Effector CD4-positive, alpha-beta T cell (primary cell): Measurements from ENCODE around the gene AKAP6.
"Not testable (repeated sequence)": the region's sequence is repeated elsewhere in the genome, so short reads cannot be mapped to it uniquely, and the experiment has no call there.

Experiments used
- DNase-seq: peaks from one replicate; pipeline ENCODE4 v3.0.0-alpha.2; 2020

Gene AKAP6

DNA sequence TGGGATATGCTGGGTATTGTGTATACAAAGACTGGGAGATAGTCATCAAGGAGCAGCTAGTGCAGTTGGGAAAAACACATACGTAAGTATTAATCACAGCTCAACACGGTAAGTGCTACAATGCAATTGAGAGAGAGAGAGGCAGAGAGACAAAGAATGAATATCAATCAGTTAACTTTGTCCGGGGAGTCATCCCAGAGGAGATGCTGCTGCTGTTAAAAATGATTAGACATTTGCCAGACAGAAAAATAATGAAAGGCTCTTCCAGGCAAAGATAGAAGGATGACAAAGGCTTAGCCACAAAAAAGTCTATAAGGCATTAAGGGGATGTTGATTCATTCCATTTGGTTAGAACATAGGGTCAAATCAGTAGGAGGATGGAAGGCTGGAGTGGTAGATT is 45.1 kb downstream of the AKAP6 start:
- no peak for DNase-seq

DNA sequence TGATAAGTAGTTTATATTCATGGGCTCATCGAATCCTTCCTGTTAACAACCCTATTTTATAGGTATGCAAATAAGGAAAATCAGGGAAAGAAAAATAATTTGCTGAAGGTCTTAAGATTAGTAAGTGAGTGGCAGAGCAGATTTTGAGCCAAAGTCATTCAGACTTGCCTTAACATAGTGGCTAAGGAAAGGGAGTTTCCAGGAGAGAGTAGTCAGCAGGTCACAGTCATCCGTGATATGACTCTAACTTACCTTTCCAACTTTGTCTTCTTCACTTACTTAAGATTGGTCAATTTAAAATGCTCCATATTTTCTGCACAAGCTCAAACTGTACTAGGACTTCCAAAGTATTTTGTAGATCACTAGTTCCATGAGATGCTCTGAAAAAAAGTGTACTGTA is 46.6 kb downstream of the AKAP6 start:
- no peak for DNase-seq

DNA sequence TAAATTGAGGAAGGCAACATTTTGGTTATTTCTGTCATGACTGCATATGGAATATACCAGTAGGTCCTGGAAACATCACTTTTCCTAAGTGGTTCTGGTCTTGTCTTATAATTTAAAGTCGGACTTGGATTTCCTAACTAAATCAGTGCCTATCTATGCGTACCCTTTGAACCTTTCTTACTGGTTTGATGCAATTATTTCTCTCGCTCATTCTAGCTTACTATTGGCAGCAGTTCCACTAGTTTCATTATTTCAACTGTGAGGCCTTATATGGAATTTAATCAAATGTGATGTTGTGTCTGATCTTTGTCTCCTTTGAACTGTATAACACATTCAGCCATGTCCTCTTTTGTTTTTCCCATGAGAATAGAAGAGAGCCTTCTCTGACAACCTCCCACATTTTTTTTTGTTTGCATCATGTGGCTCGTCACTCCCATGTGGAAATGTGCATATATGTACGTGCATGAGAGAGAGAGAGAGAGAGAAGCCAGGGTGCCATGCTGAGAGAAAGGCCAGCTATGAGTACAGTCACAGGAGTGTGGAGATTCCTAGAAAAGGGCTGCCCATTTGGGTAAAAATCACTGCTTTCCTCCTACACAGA is 48.0 kb downstream of the AKAP6 start:
- DNase-seq: no peak

DNA sequence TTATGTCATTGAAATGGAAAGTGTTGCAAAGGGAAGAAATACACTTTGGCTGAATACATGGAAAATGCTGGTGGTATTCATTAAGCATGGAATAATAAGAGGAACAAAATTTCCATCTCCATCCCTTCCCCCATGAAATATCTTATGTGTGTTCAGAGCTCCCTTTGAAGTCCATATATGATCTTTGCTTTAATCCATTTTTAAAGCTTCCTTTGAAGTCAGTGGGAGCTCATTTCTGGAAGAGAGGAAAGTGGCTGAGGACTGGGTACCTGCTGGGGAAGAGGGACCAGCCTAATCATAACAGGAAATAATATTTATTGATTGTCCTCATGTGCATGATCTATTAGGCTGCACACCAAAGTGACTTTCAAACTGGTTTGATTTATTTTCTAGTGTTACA is 49.2 kb downstream of the AKAP6 start:
- DNase-seq: no peak

DNA sequence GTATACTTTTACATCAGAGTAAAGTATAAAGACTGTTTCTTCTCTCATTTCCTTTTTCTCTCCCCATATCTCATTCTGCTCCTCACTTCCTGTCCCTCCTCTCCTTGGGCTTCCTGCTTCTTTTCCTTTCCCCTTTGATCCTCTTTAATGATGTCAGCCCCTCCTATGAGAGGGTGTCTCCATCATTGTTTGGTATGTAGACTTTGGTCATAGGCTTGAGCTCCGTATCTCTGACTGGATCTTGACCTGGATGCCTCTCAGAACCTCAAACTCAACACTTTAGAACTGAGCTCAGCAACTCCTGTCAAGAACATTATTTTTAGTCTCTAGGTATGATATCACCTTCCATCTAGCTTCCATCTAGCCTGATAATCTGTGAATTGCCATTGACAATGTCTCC is 50.3 kb downstream of the AKAP6 start:
- DNase-seq: no peak

DNA sequence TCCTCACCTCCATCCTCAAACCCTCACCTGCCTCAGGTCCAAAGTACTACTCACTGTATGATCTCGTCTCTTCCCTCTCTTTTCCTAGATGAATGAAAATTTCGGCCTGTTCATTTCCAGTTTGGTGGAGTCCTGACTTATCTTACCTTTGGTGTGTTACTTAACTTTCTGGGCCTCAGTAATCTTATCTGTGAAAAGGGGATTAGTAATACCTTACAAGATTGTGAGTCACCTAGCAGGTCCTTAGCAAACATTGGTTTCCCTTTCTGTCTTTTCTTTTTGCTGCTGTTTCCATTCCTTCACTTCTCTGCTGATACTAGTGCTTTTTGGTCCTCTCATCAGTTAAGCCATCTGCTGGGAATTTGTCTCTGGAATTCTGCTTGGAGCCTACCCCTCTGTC is 52.8 kb downstream of the AKAP6 start:
- DNase-seq: no peak

DNA sequence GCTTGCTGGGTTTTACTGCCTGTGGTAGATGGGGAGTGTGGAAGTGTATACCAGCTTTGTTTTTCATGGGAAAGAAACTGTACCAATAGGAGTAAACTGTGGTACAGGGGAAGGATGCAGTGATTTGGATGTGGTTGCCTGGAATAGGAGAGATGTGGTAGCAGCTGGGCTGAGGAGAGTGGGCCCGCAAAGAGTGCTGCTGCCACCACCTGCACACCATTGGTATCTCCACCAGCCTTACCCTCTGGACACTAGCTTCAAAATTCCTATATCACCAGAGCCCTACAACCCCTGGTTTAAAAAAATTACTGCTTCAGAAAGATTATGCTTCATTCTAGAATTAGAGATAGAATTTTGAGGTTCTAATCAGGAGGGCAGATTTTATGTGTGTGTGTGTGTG is 53.6 kb downstream of the AKAP6 start:
- DNase-seq: no peak

DNA sequence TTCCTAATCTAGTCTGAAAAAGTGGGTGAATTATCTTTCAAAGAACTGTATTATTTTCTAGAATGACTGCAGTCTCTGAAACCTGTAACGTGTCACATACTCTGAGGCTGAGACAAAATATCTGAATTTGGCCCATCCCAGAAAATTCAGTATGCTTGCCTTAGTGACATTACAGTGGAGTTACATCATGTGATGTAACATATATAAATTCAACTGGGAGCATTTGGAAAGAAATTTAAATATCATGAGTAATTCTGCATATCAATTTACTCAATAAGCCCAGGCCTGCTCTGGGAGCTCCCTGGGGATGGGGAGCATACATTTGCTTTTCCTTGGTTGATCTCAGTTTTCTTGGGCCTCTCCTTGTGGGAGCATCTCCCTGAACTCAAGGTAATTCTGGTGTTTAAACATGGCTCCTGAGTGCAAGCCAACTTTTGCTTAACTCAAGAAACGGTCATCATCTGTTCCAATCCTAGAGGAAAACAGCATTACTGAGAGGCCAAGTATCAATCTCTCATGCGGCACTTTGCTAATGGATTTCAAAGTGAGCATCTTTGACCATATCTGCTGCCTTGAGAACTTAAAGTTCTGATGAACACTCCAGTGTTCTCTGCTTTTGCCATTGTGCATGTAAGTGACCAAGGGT is 54.4 kb downstream of the AKAP6 start:
- no peak for DNase-seq

DNA sequence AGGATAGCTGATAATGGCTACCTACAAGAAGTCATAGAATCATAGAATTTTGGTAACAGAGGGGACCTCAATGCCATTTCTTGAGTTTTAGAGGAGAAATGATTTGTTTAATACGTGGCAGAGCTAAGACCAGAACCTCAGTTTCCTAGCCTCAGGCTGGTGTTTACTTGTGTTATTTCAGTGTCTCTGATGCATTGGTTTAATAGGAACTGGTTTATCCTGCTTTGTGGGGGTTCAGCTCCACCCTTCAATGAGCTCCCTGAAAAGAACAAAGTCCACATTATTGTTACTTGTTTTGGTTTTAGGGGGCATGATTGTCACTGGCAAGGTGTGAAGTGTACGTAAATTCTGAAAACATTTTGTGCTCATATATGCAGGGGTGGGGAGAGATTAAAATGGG is 55.4 kb downstream of the AKAP6 start:
- DNase-seq: no peak

DNA sequence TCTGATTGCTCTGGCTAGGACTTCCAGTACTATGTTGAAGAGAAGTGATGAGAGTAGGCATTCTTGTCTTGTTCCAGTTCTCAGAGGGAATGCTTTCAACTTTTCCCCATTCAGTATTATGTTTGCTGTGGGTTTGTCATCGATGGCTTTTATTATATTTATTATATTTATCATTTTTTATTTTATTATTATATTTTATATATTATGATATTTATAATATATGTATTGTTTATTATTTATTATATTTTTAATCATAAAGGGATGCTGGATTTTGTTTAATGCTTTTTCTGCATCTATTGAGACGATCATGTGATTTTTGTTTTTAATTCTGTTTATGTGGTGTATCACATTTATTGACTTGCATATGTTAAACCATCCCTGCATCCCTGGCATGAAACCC is 58.2 kb downstream of the AKAP6 start:
- DNase-seq: not testable (repeated sequence)

DNA sequence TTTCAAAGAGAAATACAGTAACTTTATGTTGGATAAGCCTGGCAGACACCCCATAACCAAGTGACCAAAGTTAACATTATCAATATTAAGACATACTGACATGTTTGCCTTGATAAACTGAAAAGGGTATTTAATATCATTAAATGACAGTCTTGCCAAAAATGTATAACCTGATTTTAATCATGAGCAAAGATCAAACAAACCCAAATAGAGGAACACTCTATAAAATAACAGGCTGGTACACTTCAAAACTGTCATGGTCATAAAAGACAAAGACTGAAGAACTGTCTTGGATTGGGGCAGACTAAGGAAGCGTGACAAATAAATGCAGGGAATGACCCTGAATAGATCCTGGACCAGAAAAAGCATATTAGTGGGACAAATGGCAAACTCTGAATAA is 64.0 kb downstream of the AKAP6 start:
- DNase-seq: no peak

DNA sequence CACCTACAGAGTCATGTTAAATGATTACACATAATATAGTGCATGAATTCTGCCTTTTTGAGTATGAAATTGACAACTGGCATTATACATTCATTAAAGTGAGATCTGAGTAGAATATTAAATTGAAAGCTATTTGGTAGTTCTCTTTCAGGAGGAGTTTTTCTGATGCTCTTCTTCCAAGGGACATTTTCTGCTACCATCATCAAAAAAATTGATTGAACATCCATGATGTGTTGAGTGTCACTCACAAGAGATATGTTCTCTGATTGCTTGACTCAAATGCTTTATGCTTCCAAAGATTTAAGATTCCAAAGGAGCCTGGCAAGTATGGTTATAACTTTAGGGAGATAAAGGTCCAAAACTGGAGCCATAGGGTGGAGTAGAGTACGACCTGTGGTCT is 64.9 kb downstream of the AKAP6 start:
- no peak for DNase-seq

DNA sequence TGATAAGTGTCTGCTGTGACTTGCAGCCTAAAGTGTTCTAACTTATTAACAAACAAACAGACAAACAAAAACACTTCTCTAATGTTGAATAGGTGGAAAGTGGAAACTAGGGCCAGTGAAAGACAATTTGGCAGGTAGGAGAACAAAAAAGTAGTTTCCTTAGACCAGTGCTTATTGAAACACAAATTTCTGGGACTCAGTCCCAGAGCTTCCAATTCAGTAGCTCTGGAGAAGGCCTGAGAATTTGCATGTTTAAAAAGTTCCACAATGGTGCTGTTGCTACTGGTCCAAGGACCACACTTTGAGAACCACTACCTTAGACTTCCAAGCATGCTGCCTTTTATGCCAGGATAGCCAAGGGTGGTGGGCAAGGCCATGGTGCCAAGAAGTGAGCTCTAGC is 67.8 kb downstream of the AKAP6 start:
- no peak for DNase-seq

DNA sequence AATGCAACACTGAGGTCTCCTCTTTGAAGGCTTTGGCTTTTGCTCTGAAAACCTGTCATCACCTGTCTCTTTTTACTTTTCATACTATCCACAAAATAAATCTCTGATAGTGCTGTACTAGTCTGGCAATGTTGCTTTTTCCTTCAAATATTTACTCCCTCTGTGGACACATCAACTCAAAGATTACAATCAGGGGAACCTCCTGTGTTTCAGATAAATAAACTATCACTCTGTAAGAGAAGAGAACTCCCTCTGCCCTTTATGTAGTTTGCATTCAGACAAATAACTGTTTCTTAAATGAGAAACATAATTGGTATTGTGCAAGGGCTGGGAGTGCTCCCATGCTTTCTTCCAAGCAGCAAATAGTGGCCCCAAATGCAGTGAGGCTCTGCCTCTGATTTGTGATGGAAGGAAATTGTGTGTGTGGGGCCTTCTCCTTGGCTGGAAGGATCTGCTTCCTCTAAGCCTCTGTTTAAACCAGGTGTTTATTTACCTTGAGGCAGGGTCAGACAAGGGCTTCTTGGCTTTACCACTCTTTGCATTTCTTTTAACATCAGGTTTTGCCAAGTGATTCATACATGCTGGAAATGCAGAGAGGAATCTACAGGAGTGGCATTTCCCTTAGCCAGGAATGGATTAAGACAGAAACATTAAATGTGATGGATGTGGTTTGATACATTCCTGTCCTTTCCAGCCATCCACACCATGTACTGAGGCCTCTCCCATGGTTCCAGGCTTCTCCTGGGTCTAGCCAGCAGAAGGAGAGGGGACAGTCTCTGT is 69.0 kb downstream of the AKAP6 start:
- DNase-seq: no peak

DNA sequence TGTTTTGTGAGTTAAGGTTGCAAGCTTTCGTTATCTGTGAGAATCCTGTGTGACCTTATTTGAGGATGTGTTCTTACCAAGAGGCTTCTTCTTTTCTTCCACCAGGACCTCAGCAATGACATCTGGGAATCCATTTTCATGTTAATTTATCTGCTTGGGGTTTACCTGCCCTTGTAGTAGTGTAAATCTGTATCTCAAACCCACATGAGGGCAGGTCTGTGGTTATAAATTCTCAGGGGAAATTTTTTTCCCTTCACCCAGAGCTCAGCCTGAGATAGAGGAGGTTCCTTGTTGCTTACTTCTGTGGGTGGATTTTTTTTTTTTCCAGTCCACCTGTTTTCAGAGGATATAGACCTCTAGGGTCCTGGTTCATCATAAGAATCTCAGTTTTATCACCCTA is 70.8 kb downstream of the AKAP6 start:
- DNase-seq: no peak

DNA sequence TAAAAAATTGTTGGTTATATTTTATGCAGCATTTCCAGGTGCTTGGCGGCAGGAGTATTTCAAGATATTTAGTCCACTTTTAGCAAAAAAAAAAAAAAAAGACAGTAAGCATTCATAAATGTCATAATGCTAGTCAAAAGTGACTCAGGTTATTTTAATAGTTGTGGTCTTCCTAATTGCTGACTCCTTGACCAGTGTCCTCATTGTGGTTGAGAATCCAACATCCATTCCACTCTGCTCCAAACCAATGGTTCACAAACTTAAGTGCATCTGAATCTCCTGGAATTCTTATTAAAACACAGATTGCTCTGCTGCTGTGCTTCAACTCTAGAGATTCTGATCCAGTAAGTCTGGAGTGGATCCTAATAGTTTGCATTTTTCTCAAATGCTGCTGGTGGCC is 71.4 kb downstream of the AKAP6 start:
- DNase-seq: no peak

DNA sequence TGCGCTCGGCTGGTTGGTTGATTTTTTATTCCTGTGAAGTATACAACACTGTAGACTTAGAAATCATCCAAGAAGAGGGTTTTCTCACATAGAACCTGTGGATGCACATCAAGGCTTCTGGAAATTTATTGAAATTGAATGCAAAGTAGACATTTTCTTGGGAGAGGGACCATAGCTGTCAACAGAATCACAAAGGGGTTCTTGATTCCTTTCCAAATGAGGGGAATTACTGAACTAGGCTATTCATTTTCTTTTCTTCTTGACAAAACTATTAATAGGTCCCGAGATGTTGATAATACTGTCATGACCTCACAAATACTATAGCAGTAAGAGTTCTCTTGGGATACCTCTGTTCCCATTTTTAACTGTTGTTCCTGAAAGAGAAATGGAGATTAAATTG is 73.9 kb downstream of the AKAP6 start:
- DNase-seq: no peak

DNA sequence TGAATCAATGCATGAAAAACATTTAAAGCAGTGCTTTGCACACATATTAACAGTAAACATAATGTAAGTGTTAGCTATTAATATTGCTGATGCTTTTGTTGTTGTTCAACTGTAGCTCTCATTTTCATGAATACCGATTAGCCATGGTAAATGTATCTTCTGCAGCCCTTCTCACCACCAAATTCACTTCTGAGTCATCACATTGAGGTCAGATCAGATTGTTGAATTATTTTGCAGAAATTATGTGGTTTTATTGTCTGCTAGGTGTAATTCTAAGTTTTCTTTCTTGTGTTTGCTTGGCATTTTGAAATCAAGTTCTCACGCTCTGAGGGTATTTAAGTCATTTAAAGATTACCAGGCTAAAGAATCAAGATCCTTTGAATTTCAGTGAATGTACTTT is 74.6 kb downstream of the AKAP6 start:
- no peak for DNase-seq

DNA sequence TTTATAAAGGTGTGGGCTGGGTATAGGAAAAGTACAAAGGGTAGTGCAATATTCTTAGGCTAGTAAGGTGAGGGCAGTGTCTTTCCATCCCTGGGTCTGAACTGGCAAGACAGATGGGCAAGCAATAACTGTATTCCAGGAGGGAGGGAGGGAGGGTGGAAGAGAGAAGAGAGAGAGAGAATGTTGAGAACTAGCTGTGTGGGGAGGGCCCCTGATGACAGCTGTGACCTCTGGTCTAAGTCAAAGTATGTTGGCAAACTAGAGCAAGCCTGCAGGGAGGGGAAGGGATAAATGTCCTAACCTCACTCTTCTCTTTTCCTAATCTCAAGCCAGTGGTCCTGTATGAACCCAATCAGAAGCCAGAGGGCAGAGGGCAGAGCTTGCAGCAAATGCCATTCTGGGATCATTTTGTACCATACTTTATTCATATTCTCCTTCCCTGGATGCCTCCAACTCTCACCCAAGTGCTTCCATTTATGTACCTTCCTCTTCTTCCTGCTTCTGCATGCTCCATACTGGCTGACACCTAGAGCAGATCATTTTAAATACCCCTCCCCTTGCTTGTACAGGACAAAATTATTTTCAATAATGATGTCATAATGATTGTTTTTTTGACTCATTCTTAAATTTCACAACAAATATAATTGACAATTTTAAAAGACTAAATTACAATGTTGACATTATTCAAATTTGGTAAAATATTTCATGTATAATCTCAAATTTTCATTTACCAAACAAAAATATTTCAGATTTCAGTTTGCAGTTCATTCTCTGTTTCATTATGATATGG is 75.9 kb downstream of the AKAP6 start:
- DNase-seq: no peak

DNA sequence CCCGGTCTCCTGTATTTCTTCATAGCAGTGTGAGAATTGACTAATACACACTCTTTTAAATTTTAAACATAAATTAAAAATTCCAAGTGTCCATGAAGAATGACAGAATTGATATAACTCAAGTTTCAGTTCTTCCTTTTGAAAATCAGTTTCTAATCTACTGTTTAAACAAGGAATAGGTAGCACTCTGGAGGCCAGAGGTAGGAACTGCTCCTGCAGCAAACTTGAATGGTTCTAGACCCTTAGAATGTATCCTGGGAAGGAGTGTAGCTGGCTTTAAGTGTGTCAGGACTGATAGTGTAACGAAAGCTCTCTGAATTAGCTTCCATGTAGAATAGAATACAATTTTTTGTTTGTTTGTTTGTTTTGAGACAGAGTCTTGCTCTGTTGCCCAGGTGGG is 76.8 kb downstream of the AKAP6 start:
- DNase-seq: no peak

DNA sequence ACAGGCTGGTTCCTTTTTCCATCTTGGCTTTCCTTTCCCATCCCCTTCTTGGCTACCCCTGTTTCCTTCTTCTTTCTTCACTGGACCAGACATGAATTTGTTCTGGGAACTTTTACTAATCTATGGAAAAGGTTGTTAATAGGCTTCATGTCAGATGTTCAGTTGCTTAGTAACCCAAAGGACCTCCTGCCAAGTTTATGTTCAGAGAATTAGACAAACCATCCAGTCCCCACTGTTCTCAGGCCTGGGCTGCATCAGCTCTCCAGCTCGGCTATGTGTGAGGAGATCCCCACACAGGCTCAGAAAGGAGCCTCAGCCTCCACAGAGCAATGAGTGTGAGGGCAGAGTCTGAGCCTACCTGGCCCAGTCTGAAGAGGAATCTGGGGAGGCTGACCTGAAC is 78.0 kb downstream of the AKAP6 start:
- no peak for DNase-seq

DNA sequence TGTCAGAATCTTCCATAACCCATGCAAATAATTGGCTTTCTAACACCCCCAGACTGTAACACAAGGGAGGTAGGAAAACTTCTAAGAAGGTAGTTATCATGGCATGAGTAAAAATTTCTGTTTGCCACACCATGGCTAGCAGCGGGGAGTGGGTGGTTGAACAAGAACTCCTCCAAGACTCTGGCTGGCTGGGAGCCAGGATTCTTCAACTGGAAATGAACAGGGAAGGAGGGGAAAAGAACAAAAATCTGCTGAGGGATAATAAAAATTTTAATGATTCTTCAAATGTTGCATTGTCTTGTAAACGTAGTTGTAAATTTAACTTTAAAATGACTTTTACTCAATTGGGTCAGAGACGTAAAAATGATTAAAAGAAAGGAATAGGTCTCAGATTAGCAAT is 78.9 kb downstream of the AKAP6 start:
- no peak for DNase-seq

DNA sequence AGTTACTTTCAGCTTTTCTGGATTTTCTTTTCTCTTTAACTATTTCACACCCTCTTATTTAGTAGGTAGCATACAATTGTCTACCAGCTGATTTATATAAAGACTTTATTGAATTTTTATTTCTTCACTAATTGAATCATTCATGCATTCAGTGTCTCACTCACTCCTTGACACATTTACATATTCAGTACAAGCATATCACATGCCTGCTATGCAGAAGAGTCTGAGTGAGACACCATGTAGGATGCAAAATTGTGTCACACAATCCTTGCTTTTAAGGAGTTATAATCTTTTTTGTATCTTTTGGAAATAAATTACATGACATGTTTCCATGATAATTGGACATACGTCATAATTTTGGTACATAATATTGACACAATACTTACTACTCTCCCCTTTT is 83.0 kb downstream of the AKAP6 start:
- DNase-seq: no peak

DNA sequence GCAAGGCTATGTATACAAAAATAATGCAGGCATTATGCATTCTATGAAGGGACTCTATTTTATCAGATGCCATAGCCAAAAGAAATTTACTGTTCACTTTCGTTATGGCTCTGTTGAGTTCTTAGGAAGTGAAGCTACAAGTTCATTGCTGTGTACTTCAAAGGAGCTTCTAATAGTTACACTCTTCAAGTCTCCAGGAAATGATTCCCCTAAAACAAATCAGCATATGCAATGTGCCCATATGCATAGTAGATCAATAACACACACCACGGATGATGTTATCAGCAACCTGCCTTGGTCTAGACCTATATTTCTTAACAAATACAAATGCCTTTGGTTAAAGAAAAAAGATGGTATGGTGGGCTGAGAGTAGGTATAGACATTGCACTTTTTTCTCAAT is 83.4 kb downstream of the AKAP6 start:
- no peak for DNase-seq
